ENCODE results near the gene HLX.

Gene HLX

GRCh38 chr1:220918285-220918951 lies 39.2 kb downstream of the HLX start:
- Histone ChIP-seq H3K36me3 (ENCODE audit: insufficient read depth) (no peaks in the 10 kb centered on the region), H4K20me1 (ENCODE audit: insufficient read depth) (no peaks in the 10 kb centered on the region), H3K27ac (no peak overlapping the region), H3K4me2 (no peak overlapping the region), H3K27me3 (ENCODE audit: insufficient read depth, low read depth) (no peaks in the 10 kb centered on the region), H3K79me2 (ENCODE audit: insufficient read depth, low read depth) (no peaks in the 10 kb centered on the region), H2AFZ (ENCODE audit: low read depth) (no peak overlapping the region), H3K9ac (no peak overlapping the region), H3K4me1 (ENCODE audit: low read depth, poor library complexity, severe bottlenecking) (no peaks in the 10 kb centered on the region), H3K4me3 (IDR thresholded peaks at IDR 0.05; ENCODE audit: insufficient read depth, low read depth, low read length) (no peak overlapping the region)
- TF ChIP-seq CTCF (conservative IDR thresholded peaks at IDR 0.05; ENCODE audit: low read depth, low read length): no peak

- no peaks in the 10 kb centered on the region for H3K4me1 ChIP-seq (ENCODE audit: low read depth, poor library complexity, severe bottlenecking)
- H3K27ac ChIP-seq: no peak overlapping the region
- no peak overlapping the region for H2AFZ ChIP-seq (ENCODE audit: low read depth)
- no peak overlapping the region for H3K9ac ChIP-seq
- no peak overlapping the region for H3K4me2 ChIP-seq
- no peaks in the 10 kb centered on the region for H3K27me3 ChIP-seq (ENCODE audit: insufficient read depth, low read depth)
- no peaks in the 10 kb centered on the region for H3K79me2 ChIP-seq (ENCODE audit: insufficient read depth, low read depth)
- no peaks in the 10 kb centered on the region for H3K36me3 ChIP-seq (ENCODE audit: insufficient read depth)
- no peaks in the 10 kb centered on the region for H4K20me1 ChIP-seq (ENCODE audit: insufficient read depth)
- H3K4me3 ChIP-seq (IDR thresholded peaks at IDR 0.05; ENCODE audit: insufficient read depth, low read depth, low read length): no peak overlapping the region
- no peak for TF ChIP-seq CTCF (conservative IDR thresholded peaks at IDR 0.05; ENCODE audit: low read depth, low read length)
These were observed 41.7 kb downstream of the HLX start for GRCh38 chr1:220920967-220921366.

- Histone ChIP-seq H3K36me3 (ENCODE audit: insufficient read depth) (no peaks in the 10 kb centered on the region), H3K4me1 (ENCODE audit: low read depth, poor library complexity, severe bottlenecking) (no peaks in the 10 kb centered on the region), H3K9ac (no peak overlapping the region), H3K4me2 (no peak overlapping the region), H4K20me1 (ENCODE audit: insufficient read depth) (no peaks in the 10 kb centered on the region), H3K27me3 (ENCODE audit: insufficient read depth, low read depth) (no peaks in the 10 kb centered on the region), H3K4me3 (IDR thresholded peaks at IDR 0.05; ENCODE audit: insufficient read depth, low read depth, low read length) (no peak overlapping the region), H3K79me2 (ENCODE audit: insufficient read depth, low read depth) (no peaks in the 10 kb centered on the region), H2AFZ (ENCODE audit: low read depth) (no peak overlapping the region), H3K27ac (no peak overlapping the region)
- TF ChIP-seq CTCF (conservative IDR thresholded peaks at IDR 0.05; ENCODE audit: low read depth, low read length): no peak
These were observed 42.3 kb downstream of the HLX start for GRCh38 chr1:220921498-220921897.

GRCh38 chr1:220921971-220922635 lies 42.9 kb downstream of the HLX start:
- H3K4me2 ChIP-seq: no peak overlapping the region
- H3K4me1 ChIP-seq (ENCODE audit: low read depth, poor library complexity, severe bottlenecking): no peaks in the 10 kb centered on the region
- no peak overlapping the region for H2AFZ ChIP-seq (ENCODE audit: low read depth)
- no peak for TF ChIP-seq CTCF (conservative IDR thresholded peaks at IDR 0.05; ENCODE audit: low read depth, low read length)
- no peaks in the 10 kb centered on the region for H3K36me3 ChIP-seq (ENCODE audit: insufficient read depth)
- no peaks in the 10 kb centered on the region for H4K20me1 ChIP-seq (ENCODE audit: insufficient read depth)
- no peaks in the 10 kb centered on the region for H3K79me2 ChIP-seq (ENCODE audit: insufficient read depth, low read depth)
- no peak overlapping the region for H3K4me3 ChIP-seq (IDR thresholded peaks at IDR 0.05; ENCODE audit: insufficient read depth, low read depth, low read length)
- no peak overlapping the region for H3K9ac ChIP-seq
- H3K27ac ChIP-seq: no peak overlapping the region
- no peaks in the 10 kb centered on the region for H3K27me3 ChIP-seq (ENCODE audit: insufficient read depth, low read depth)

All from KMS-11 (cell line).